ENCODE results near the gene FOSB.

GRCh38 chr19:45497791-45498190 lies 30.0 kb downstream of the FOSB start:
- TF ChIP-seq EZH2 (IDR thresholded peaks at IDR 0.05) (no peak), POLR2AphosphoS5 (IDR thresholded peaks at IDR 0.05; ENCODE audit: borderline replicate concordance, low read depth, low read length) (no peak), FOXP2 (optimal IDR thresholded peaks at IDR 0.05; ENCODE audit: control extremely low read depth, extremely low read length, insufficient read depth) (no peak)
